ENCODE results near the gene CCN2.

Gene CCN2

DNA sequence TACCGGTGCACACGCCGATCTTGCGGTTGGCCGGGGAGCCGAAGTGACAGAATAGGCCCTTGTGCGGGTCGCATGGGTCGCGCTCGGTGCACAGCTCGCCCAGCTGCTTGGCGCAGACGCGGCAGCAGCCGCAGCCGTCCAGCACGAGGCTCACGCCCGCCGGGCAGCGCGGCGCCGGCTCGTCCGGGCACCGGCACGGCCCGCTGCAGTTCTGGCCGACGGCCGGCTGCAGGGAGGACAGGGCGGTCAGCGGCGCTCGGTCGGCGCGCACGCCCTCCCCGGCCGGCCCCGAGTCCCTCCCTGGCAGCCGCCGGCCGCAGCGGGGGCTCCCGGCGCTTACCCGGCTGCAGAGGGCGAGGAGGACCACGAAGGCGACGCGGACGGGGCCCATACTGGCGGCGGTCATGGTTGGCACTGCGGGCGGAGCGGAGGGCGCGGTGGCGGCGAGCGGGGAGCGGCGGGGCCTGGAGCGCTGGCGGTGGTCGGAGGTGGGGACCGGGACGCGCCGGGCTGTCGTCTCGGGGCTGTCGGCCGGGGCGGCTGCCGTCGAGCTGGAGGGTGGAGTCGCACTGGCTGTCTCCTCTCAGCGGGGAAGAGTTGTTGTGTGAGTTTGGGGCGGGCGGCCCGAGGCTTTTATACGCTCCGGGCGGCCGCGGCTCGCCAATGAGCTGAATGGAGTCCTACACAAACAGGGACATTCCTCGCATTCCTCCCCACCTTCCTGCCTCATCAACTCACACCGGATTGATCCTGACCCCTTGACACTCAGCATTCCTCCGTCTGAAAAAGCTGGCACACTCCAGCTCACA, at the start of gene CCN2:
Gene CCN2, minus strand, starts transcription at position 606 of the 809 bp plus-strand sequence. Its CDS starts 200 bp downstream, at position 406.
- peaks cover 67% of the 10 kb centered on the region for H3K4me1 Mint-ChIP-seq
- no peaks in the 10 kb centered on the region for H3K27me3 Mint-ChIP-seq (ENCODE audit: low read depth)
- peak within 1 kb of the TSS; percentile 94 to 98 (median 95) for H3K27ac Mint-ChIP-seq
- TF ChIP-seq CTCF (IDR thresholded peaks at IDR 0.05; ENCODE audit: unreplicated experiment in 3 of 3) = peak in 1 of 3 experiments; percentile 23
- peak within 1 kb of the TSS; percentile 92 to 98 (median 95) for H3K4me3 Mint-ChIP-seq
- peaks cover 15% of the 10 kb centered on the region for H3K36me3 Mint-ChIP-seq (ENCODE audit: low read depth)
- H3K9me3 Mint-ChIP-seq = no peaks in the 10 kb centered on the region

DNA sequence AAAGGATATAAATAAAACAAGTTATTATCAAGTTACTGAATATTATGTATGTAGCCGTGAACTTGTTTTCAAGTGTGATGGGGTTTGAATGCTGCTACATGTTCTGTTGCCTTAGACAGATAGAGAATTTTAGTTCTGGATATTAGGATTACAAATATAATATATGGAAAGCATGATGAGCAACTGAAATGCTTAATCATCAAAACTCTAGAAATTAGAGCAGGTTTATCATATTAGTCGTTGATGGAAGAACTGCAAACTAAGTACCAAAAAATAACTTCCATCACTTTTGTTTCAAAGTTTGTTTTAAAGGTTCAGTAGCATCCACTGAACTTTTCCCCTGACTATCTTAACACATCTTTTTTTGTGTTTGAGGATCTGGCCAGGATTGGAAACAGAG, 49.1 kb upstream of the CCN2 start:
- Mint-ChIP-seq H3K4me3 (no peak overlapping the region), H3K36me3 (ENCODE audit: low read depth) (no peaks in the 10 kb centered on the region), H3K27me3 (ENCODE audit: low read depth) (no peaks in the 10 kb centered on the region), H3K9me3 (peaks cover 9% of the 10 kb centered on the region), H3K4me1 (peaks cover 15% of the 10 kb centered on the region), H3K27ac (no peak overlapping the region)
- no peak for TF ChIP-seq CTCF (IDR thresholded peaks at IDR 0.05; ENCODE audit: unreplicated experiment in 3 of 3)

GRCh38 chr6:131999545-132000146, 48.5 kb upstream of the CCN2 start:
- Mint-ChIP-seq H3K27ac (peak overlapping the region in 1 of 3 experiments; percentile 48), H3K36me3 (ENCODE audit: low read depth) (no peaks in the 10 kb centered on the region), H3K4me3 (no peak overlapping the region), H3K27me3 (ENCODE audit: low read depth) (no peaks in the 10 kb centered on the region), H3K9me3 (peaks cover 8% of the 10 kb centered on the region), H3K4me1 (peaks cover 15% of the 10 kb centered on the region)
- no peak for TF ChIP-seq CTCF (IDR thresholded peaks at IDR 0.05; ENCODE audit: unreplicated experiment in 3 of 3)

GRCh38 chr6:131998255-131998982, 47.2 kb upstream of the CCN2 start:
- Mint-ChIP-seq H3K27me3 (ENCODE audit: low read depth) (no peaks in the 10 kb centered on the region), H3K9me3 (peaks cover 4% of the 10 kb centered on the region), H3K36me3 (ENCODE audit: low read depth) (no peaks in the 10 kb centered on the region), H3K4me1 (peaks cover 15% of the 10 kb centered on the region), H3K4me3 (no peak overlapping the region), H3K27ac (no peak overlapping the region)
- no peak for TF ChIP-seq CTCF (IDR thresholded peaks at IDR 0.05; ENCODE audit: unreplicated experiment in 3 of 3)

- Mint-ChIP-seq H3K9me3 (peaks cover 6% of the 10 kb centered on the region), H3K36me3 (ENCODE audit: low read depth) (no peaks in the 10 kb centered on the region), H3K27me3 (ENCODE audit: low read depth) (no peaks in the 10 kb centered on the region), H3K4me1 (peaks cover 15% of the 10 kb centered on the region), H3K27ac (no peak overlapping the region), H3K4me3 (no peak overlapping the region)
- no peak for TF ChIP-seq CTCF (IDR thresholded peaks at IDR 0.05; ENCODE audit: unreplicated experiment in 3 of 3)
Measured at GRCh38 chr6:131997429-131998153, 46.4 kb upstream of the CCN2 start.

Measured in nephron (organoid).